Measurements from ENCODE around the gene SOX13.

Gene SOX13

GRCh38 chr1:204080163-204080903 is 7.4 kb downstream of the SOX13 start:
- no peak overlapping the region for H3K27ac ChIP-seq (ENCODE audit: insufficient read depth in 1 of 2, low read depth in 1 of 2, low read length in 2 of 2, poor library complexity in 1 of 2, severe bottlenecking in 2 of 2)

GRCh38 chr1:204081164-204081790 is 8.4 kb downstream of the SOX13 start:
- DNase-seq: no peak
- H3K4me3 ChIP-seq (ENCODE audit: control insufficient read depth in 1 of 7, extremely low read depth in 1 of 7, insufficient read depth in 4 of 7, low read depth in 2 of 7, low read length in 6 of 7): no peak overlapping the region
- 63% methylated on average over 5 of the region's 13 CpGs for WGBS (ENCODE audit: insufficient coverage)
- H3K36me3 ChIP-seq (ENCODE audit: control insufficient read depth in 4 of 4, insufficient read depth in 4 of 4, low read length in 3 of 4): no peaks in the 10 kb centered on the region
- no peak overlapping the region for H3K27ac ChIP-seq (ENCODE audit: insufficient read depth in 1 of 2, low read depth in 1 of 2, low read length in 2 of 2, poor library complexity in 1 of 2, severe bottlenecking in 2 of 2)
- H3K27me3 ChIP-seq (replicated peaks in 2 of 5; ENCODE audit: control insufficient read depth in 4 of 5, insufficient read depth in 5 of 5, low read length in 4 of 5): peaks cover 0 to 11% (median 6%) of the 10 kb centered on the region in 5 experiments
- POLR2A ChIA-PET: no interaction called here
- H3K4me1 ChIP-seq (ENCODE audit: control extremely low read depth in 1 of 4, control insufficient read depth in 4 of 4, insufficient read depth in 4 of 4, low read length in 3 of 4): peaks cover 0 to 16% (median 8%) of the 10 kb centered on the region in 4 experiments
- CTCF ChIA-PET: no interaction called here
- H3K9me3 ChIP-seq (ENCODE audit: control extremely low read depth in 1 of 5, control insufficient read depth in 4 of 5, insufficient read depth in 2 of 5, low read depth in 1 of 5, low read length in 4 of 5): no peaks in the 10 kb centered on the region

More at GRCh38 chr1:204080163-204080903, 7.4 kb downstream of the SOX13 start:
- Histone ChIP-seq H3K27me3 (replicated peaks in 2 of 5; ENCODE audit: control insufficient read depth in 4 of 5, insufficient read depth in 5 of 5, low read length in 4 of 5) (peaks cover 8 to 21% (median 15%) of the 10 kb centered on the region in 5 experiments), H3K4me3 (ENCODE audit: control insufficient read depth in 1 of 7, extremely low read depth in 1 of 7, insufficient read depth in 4 of 7, low read depth in 2 of 7, low read length in 6 of 7) (no peak overlapping the region), H3K36me3 (ENCODE audit: control insufficient read depth in 4 of 4, insufficient read depth in 4 of 4, low read length in 3 of 4) (no peaks in the 10 kb centered on the region), H3K4me1 (ENCODE audit: control extremely low read depth in 1 of 4, control insufficient read depth in 4 of 4, insufficient read depth in 4 of 4, low read length in 3 of 4) (peaks cover 0 to 16% (median 8%) of the 10 kb centered on the region in 4 experiments), H3K9me3 (ENCODE audit: control extremely low read depth in 1 of 5, control insufficient read depth in 4 of 5, insufficient read depth in 2 of 5, low read depth in 1 of 5, low read length in 4 of 5) (no peaks in the 10 kb centered on the region)
- no peak for DNase-seq
- ChIA-PET POLR2A (no interaction called here), CTCF (interaction anchor here (0.7 to 1.1 kb wide), 2 partner anchors 49 to 209 kb away, joined by 3 read pairs; no protein-coding TSS in a partner anchor)
- WGBS (ENCODE audit: insufficient coverage): 100% methylated on average over 1 of the region's 8 CpGs

- H3K36me3 ChIP-seq (ENCODE audit: control insufficient read depth in 4 of 4, insufficient read depth in 4 of 4, low read length in 3 of 4): no peaks in the 10 kb centered on the region
- WGBS (ENCODE audit: insufficient coverage): 93% methylated on average over 6 of the region's 8 CpGs
- peaks cover 0 to 5% (median 2%) of the 10 kb centered on the region in 5 experiments for H3K27me3 ChIP-seq (replicated peaks in 2 of 5; ENCODE audit: control insufficient read depth in 4 of 5, insufficient read depth in 5 of 5, low read length in 4 of 5)
- H3K4me1 ChIP-seq (ENCODE audit: control extremely low read depth in 1 of 4, control insufficient read depth in 4 of 4, insufficient read depth in 4 of 4, low read length in 3 of 4): peaks cover 0 to 16% (median 8%) of the 10 kb centered on the region in 4 experiments
- ChIA-PET CTCF (no interaction called here), POLR2A (no interaction called here)
- H3K4me3 ChIP-seq (ENCODE audit: control insufficient read depth in 1 of 7, extremely low read depth in 1 of 7, insufficient read depth in 4 of 7, low read depth in 2 of 7, low read length in 6 of 7): no peak overlapping the region
- no peak overlapping the region for H3K27ac ChIP-seq (ENCODE audit: insufficient read depth in 1 of 2, low read depth in 1 of 2, low read length in 2 of 2, poor library complexity in 1 of 2, severe bottlenecking in 2 of 2)
- no peaks in the 10 kb centered on the region for H3K9me3 ChIP-seq (ENCODE audit: control extremely low read depth in 1 of 5, control insufficient read depth in 4 of 5, insufficient read depth in 2 of 5, low read depth in 1 of 5, low read length in 4 of 5)
- no peak for DNase-seq
Observed at GRCh38 chr1:204081791-204082513, 9.0 kb downstream of the SOX13 start.

DNA sequence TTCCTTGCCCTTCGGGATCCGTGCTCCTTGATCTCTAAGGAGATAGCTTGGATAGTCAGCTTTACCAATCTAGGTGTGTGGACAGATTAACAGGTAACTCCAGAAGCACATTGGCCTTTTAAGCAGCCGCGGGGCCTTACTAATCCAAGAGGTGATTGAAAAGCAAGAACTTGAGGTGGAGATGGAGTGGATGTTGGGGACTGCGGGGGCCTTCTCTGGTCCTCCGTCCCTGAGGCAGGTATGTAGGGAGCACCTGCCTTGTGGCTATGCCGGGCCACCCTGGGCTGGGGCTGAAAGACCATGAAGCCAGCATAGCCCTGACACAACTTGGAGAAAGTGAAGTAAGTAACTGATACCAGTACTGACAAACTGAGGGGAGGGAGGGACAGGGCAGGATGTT is 10.6 kb downstream of the SOX13 start:
- WGBS (ENCODE audit: insufficient coverage): 97% methylated on average over 3 of the region's 7 CpGs
- H3K9me3 ChIP-seq (ENCODE audit: control extremely low read depth in 1 of 5, control insufficient read depth in 4 of 5, insufficient read depth in 2 of 5, low read depth in 1 of 5, low read length in 4 of 5): no peaks in the 10 kb centered on the region
- ChIA-PET POLR2A (no interaction called here), CTCF (no interaction called here)
- no peak overlapping the region for H3K4me3 ChIP-seq (ENCODE audit: control insufficient read depth in 1 of 7, extremely low read depth in 1 of 7, insufficient read depth in 4 of 7, low read depth in 2 of 7, low read length in 6 of 7)
- H3K27ac ChIP-seq (ENCODE audit: insufficient read depth in 1 of 2, low read depth in 1 of 2, low read length in 2 of 2, poor library complexity in 1 of 2, severe bottlenecking in 2 of 2): no peak overlapping the region
- peaks cover 0 to 13% (median 5%) of the 10 kb centered on the region in 4 experiments for H3K4me1 ChIP-seq (ENCODE audit: control extremely low read depth in 1 of 4, control insufficient read depth in 4 of 4, insufficient read depth in 4 of 4, low read length in 3 of 4)
- H3K36me3 ChIP-seq (ENCODE audit: control insufficient read depth in 4 of 4, insufficient read depth in 4 of 4, low read length in 3 of 4): no peaks in the 10 kb centered on the region
- DNase-seq: no peak
- H3K27me3 ChIP-seq (replicated peaks in 2 of 5; ENCODE audit: control insufficient read depth in 4 of 5, insufficient read depth in 5 of 5, low read length in 4 of 5): peaks cover 0 to 2% (median 0%) of the 10 kb centered on the region in 5 experiments

DNA sequence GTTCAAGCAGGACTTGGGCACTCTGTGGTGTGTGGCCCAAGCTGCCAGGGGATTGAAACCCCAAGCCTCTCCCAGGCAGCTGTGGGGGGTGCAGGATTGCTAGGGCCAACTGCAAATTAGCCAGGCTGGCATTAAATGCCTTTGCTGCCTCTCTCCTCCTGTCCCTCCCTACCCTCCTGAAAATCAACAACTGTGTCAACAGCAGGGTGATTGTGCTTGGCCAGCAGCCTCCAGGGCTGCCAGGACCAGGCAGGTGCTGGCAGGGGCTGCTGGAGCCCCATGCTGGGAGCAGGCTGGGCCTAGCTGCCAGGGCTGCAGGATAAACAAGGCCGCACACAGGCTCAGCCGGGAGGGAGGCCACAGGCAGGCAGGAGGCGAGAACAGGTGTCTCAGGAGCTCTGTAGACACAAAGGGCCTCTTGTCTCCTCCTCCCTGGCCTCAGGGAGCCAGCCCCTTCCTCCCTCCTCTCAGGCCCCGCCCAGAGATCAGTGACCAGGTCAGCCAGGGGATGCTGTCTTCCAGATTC is 11.4 kb downstream of the SOX13 start:
- H3K4me3 ChIP-seq (ENCODE audit: control insufficient read depth in 1 of 7, extremely low read depth in 1 of 7, insufficient read depth in 4 of 7, low read depth in 2 of 7, low read length in 6 of 7): no peak overlapping the region
- WGBS (ENCODE audit: insufficient coverage): 93% methylated on average over 3 of the region's 4 CpGs
- no peaks in the 10 kb centered on the region for H3K27me3 ChIP-seq (replicated peaks in 2 of 5; ENCODE audit: control insufficient read depth in 4 of 5, insufficient read depth in 5 of 5, low read length in 4 of 5)
- ChIA-PET CTCF (no interaction called here), POLR2A (no interaction called here)
- no peaks in the 10 kb centered on the region for H3K36me3 ChIP-seq (ENCODE audit: control insufficient read depth in 4 of 4, insufficient read depth in 4 of 4, low read length in 3 of 4)
- no peak overlapping the region for H3K27ac ChIP-seq (ENCODE audit: insufficient read depth in 1 of 2, low read depth in 1 of 2, low read length in 2 of 2, poor library complexity in 1 of 2, severe bottlenecking in 2 of 2)
- peaks cover 0 to 10% (median 5%) of the 10 kb centered on the region in 4 experiments for H3K4me1 ChIP-seq (ENCODE audit: control extremely low read depth in 1 of 4, control insufficient read depth in 4 of 4, insufficient read depth in 4 of 4, low read length in 3 of 4)
- H3K9me3 ChIP-seq (ENCODE audit: control extremely low read depth in 1 of 5, control insufficient read depth in 4 of 5, insufficient read depth in 2 of 5, low read depth in 1 of 5, low read length in 4 of 5): no peaks in the 10 kb centered on the region
- DNase-seq: no peak

- CTCF ChIA-PET: interaction anchor here (0.6 kb wide), 1 partner anchor 994 kb away, joined by 3 read pairs; no protein-coding TSS in a partner anchor
Observed at GRCh38 chr1:204085876-204086275, 13.0 kb downstream of the SOX13 start.

More at GRCh38 chr1:204085876-204086275, 13.0 kb downstream of the SOX13 start:
- Histone ChIP-seq H3K4me1 (ENCODE audit: control extremely low read depth in 1 of 4, control insufficient read depth in 4 of 4, insufficient read depth in 4 of 4, low read length in 3 of 4) (peaks cover 0 to 3% (median 0%) of the 10 kb centered on the region in 4 experiments), H3K27ac (ENCODE audit: insufficient read depth in 1 of 2, low read depth in 1 of 2, low read length in 2 of 2, poor library complexity in 1 of 2, severe bottlenecking in 2 of 2) (no peak overlapping the region), H3K9me3 (ENCODE audit: control extremely low read depth in 1 of 5, control insufficient read depth in 4 of 5, insufficient read depth in 2 of 5, low read depth in 1 of 5, low read length in 4 of 5) (no peaks in the 10 kb centered on the region), H3K27me3 (replicated peaks in 2 of 5; ENCODE audit: control insufficient read depth in 4 of 5, insufficient read depth in 5 of 5, low read length in 4 of 5) (no peaks in the 10 kb centered on the region), H3K4me3 (ENCODE audit: control insufficient read depth in 1 of 7, extremely low read depth in 1 of 7, insufficient read depth in 4 of 7, low read depth in 2 of 7, low read length in 6 of 7) (no peak overlapping the region), H3K36me3 (ENCODE audit: control insufficient read depth in 4 of 4, insufficient read depth in 4 of 4, low read length in 3 of 4) (no peaks in the 10 kb centered on the region)
- POLR2A ChIA-PET: no interaction called here
- 89% methylated on average over 4 of the region's 7 CpGs for WGBS (ENCODE audit: insufficient coverage)
- no peak for DNase-seq

All from common myeloid progenitor, CD34-positive (primary cell).